NOMO-1 (cell line): Measurements from ENCODE around the gene HFM1.
"Not testable (repeated sequence)": the region's sequence is repeated elsewhere in the genome, so short reads cannot be mapped to it uniquely, and the experiment has no call there.

Source experiments
- DNase-seq, 2 experiments: peaks; one replicate each; lab custom pipeline; 2025; ENCODE audit not compliant: unreplicated experiment in 2 of 2; lab: John Stamatoyannopoulos, UW

The HFM1 gene

DNA sequence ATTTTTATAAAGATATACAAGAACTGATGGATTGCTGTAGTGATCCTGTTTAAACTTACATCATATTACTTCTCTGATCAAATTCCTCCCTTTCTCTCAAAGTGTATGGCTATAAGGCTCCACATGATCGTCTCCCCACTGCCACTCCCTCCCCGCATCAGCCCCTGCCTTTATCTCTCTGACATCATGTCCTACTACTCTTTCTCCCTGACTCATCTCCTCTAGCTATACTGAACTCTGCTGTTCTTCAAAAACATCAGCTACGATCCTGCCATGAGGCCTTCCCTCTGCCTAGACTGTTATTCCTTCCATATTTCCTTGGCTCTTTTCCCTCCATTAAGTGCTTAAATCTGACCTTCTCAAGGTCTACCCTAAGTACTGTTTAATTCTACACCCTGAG is 22.8 kb downstream of the HFM1 start:
- DNase-seq = no peak

DNA sequence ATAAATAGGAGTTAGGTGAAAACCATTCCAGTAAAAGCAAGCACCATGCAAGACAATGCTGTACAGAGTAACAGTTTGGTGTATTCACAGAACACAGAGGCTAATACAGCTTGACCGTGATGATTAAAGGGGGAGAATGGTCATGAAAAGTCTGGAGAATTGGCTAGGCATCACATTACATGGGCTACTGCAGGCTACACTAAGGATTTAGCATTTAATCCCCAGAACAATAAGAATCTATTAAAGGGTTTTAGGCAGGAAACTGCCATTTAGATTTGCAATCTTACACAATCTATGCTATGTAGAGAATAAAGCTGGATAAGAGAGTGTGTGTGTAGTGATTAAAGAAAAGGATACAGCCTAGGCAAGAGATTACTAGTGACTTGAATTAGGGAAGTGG is 30.6 kb downstream of the HFM1 start:
- no peak for DNase-seq

GRCh38 chr1:91372230-91372629 is 32.4 kb downstream of the HFM1 start:
- not testable (repeated sequence) for DNase-seq

DNA sequence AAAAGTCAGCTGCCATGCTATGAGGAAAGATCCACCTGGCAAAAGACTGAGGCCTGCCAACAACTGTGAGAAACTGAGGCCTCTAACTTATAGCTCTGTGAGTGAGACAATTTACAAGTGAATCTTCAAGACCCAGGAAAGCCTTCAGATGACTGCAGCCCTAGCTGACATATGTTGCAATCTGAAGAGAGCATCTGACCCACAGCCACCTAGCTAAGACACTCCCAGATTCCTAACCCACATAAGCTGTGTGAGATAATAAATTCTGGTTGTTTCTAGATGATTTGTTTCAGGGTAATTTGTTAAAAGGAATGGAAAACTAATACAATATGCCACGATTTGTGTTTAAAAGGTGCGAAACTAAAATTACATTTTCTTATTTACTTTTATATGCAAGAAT is 55.1 kb downstream of the HFM1 start:
- DNase-seq = no peak

- DNase-seq = no peak
Measured at GRCh38 chr1:91346824-91347223, 57.8 kb downstream of the HFM1 start.

- DNase-seq = no peak
Measured at GRCh38 chr1:91345395-91346005, 59.1 kb downstream of the HFM1 start.

GRCh38 chr1:91338501-91338900 is 66.1 kb downstream of the HFM1 start:
- DNase-seq = no peak

- no peak for DNase-seq
Measured at GRCh38 chr1:91335603-91336002, 69.0 kb downstream of the HFM1 start.

DNA sequence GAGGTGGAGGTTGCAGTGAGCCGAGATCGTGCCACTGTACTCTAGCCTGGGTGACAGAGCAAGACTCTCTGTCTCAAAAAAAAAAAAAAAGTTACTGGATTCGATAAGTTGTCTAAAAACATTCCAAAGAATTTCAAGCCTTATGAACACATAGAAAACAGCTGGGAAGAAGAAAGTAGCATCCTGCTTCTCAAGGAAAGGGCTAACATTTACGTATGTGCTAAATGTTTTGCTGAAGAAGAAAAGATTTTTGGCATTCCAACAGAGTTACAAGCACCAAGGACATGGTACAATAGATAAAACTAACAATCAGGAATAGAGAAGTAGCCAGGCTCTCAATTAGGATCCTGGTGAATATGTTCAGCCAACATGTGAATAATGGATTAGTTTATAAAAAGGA is 69.8 kb downstream of the HFM1 start:
- DNase-seq = no peak

GRCh38 chr1:91325456-91325855 is 79.2 kb downstream of the HFM1 start:
- DNase-seq = no peak

DNA sequence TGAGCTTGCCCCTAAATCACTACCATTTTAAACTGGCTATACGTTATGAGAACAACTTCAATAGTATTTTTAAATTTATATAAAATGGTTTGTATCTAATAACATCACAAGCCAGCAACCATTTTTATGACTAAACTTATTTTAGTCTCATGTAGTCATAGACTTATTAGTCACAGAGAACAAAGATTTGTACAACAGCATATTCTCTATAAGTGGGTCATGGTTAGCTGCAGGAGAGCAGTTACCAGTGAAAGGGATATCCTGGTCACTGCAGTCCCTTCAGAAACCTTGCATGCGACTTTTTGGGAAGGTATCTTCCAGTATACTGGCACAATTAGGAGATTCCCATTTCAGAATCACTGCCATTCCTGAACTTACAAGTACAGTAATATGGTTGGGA is 90.0 kb downstream of the HFM1 start:
- DNase-seq = no peak

GRCh38 chr1:91311672-91312071 is 93.0 kb downstream of the HFM1 start:
- no peak for DNase-seq

- no peak for DNase-seq
Measured at GRCh38 chr1:91308544-91308943, 96.1 kb downstream of the HFM1 start.

DNA sequence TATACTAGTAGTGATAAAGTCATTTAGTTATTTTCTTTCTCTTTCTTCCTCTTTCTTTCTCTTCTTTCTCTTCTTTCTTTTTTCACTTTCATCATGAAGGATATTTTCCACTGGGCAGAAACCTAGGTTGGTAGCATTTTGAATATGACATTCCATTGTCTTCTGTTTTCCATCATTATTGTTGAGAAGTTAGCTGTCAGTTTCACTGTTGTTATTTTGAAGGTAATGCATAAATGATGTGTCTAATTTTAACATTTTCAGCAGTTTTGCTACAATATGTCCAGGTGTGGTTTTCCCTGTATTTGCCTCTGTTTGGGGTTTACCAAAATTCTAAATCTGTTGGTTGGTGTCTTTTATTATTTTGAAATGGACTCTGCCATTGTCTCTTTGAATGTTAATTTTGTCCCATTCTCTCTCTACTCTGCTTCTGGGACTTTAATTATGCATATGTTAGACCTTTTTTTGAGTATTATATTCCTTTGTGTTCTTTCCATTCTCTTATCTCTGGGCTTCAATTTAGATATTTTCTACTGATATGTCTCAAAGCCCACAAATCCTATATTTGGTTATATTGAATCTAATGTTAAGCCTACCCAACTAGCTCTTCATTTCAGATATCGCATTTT is 96.7 kb downstream of the HFM1 start:
- no peak for DNase-seq

GRCh38 chr1:91303165-91303564 is 101.5 kb downstream of the HFM1 start:
- DNase-seq = no peak

- DNase-seq = not testable (repeated sequence)
Measured at GRCh38 chr1:91288843-91289553, 115.6 kb downstream of the HFM1 start.

GRCh38 chr1:91286962-91287317 is 117.7 kb downstream of the HFM1 start:
- DNase-seq = not testable (repeated sequence)

DNA sequence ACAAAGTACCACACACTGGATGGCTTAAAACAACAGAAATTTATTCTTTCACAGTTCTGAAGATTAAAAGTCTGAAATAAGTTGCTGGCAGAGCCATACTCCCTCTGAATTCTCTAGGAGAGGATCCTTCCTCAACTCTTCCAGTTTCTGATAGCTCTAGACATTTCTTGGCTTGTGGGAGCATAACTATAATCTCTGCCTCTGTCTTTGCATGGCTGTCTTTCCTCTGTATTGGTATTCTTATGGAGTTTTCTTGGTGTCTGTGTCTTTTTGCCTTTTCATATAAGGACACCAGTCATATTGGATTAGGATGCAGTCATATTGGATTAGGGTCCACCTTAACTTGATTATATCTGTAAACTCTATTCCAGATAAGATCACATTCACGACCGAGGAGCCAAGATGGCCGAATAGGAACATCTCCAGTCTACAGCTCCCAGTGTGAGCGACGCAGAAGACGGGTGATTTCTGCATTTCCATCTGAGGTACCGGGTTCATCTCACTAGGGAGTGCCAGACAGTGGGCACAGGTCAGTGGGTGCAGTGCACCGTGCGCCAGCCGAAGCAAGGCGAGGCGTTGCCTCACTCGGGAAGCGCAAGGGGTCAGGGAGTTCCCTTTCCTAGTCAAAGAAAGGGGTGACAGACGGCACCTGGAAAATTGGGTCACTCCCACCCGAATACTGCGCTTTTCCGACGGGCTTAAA is 118.2 kb downstream of the HFM1 start:
- DNase-seq = not testable (repeated sequence)

DNA sequence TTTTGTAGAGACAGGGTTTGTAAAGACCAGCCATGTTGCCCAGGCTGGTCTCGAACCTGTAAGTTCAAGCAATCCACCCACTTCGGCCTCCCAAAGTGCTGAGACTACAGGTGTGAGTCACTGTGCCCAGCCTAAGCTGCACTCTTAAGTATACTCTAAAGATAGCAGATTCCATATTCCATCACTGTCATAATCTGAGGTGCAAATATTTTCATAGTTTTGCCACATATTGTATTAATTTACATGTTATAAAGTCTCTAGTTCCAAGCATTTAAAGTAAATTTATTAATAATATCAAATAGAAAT is 121.3 kb downstream of the HFM1 start:
- no peak for DNase-seq

GRCh38 chr1:91282695-91283420 is 121.8 kb downstream of the HFM1 start:
- DNase-seq = peak; percentile 1 to 38

DNA sequence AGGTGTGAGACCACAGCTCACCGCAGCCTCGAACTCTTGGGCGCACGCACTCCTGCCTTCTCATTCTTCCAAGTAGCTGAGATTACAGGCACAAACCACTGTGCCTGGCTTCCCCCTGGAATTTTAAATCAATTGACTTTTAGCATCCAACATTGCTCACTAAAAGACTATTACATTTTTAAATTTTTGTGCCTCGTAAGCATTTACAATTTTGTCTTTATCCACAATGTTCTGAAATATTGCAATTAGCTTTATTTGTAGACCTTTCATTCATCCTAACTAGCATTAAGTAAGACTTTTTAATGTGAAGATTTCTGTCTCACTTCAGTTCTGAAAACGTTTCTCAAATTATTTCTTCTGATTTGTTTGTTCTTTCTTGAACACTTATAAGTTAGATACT is 122.9 kb downstream of the HFM1 start:
- DNase-seq = no peak
